ENCODE measurements around the gene KRTAP9-2. TPM values are rescaled to one million over a fixed set of nuclear protein-coding genes. Genes with fewer than 3 reads are reported as not detected.

KRTAP9-2 gene
- total RNA-seq, 4 donors from 2014 or later = not detected

- no peak overlapping the region for H3K27ac ChIP-seq
- H3K4me1 ChIP-seq = no peaks in the 10 kb centered on the region
- no peak for ATAC-seq
- no peaks in the 10 kb centered on the region for H3K36me3 ChIP-seq
- no peaks in the 10 kb centered on the region for H3K9me3 ChIP-seq
- intact Hi-C loops (cut with DNase I; ENCODE audit: low total_unique reads) (no loop called here), in situ Hi-C loops (cut with MboI; ENCODE audit: low sequenced_read_pairs in 4 of 4) (no loop called here)
- peaks cover 0 to 5% (median 4%) of the 10 kb centered on the region in 3 donors for H3K27me3 ChIP-seq
- TF ChIP-seq POLR2A (IDR thresholded peaks at IDR 0.05) (no peak), CTCF (IDR thresholded peaks at IDR 0.05 in 4 of 5, conservative IDR thresholded peaks at IDR 0.05 in 1 of 5) (no peak)
- no peak for DNase-seq
- no peak overlapping the region for H3K4me3 ChIP-seq
Observed at GRCh38 chr17:41212524-41213169, 13.8 kb upstream of the KRTAP9-2 start.

- H3K9me3 ChIP-seq = no peaks in the 10 kb centered on the region
- TF ChIP-seq CTCF (IDR thresholded peaks at IDR 0.05 in 4 of 5, conservative IDR thresholded peaks at IDR 0.05 in 1 of 5) (no peak), POLR2A (IDR thresholded peaks at IDR 0.05) (no peak)
- H3K4me3 ChIP-seq = no peak overlapping the region
- no peaks in the 10 kb centered on the region for H3K4me1 ChIP-seq
- H3K36me3 ChIP-seq = no peaks in the 10 kb centered on the region
- ATAC-seq = no peak
- no peak for DNase-seq
- H3K27me3 ChIP-seq = peaks cover 0 to 4% (median 3%) of the 10 kb centered on the region in 3 donors
- in situ Hi-C loops (cut with MboI; ENCODE audit: low sequenced_read_pairs in 4 of 4) (no loop called here), intact Hi-C loops (cut with DNase I; ENCODE audit: low total_unique reads) (no loop called here)
- H3K27ac ChIP-seq = no peak overlapping the region
Observed at GRCh38 chr17:41215681-41216080, 10.8 kb upstream of the KRTAP9-2 start.

- in situ Hi-C loops (cut with MboI; ENCODE audit: low sequenced_read_pairs in 4 of 4) (no loop called here), intact Hi-C loops (cut with DNase I; ENCODE audit: low total_unique reads) (no loop called here)
- H3K4me3 ChIP-seq = no peak overlapping the region
- TF ChIP-seq CTCF (IDR thresholded peaks at IDR 0.05 in 4 of 5, conservative IDR thresholded peaks at IDR 0.05 in 1 of 5) (no peak), POLR2A (IDR thresholded peaks at IDR 0.05) (no peak)
- H3K4me1 ChIP-seq = no peaks in the 10 kb centered on the region
- H3K9me3 ChIP-seq = no peaks in the 10 kb centered on the region
- H3K27ac ChIP-seq = no peak overlapping the region
- no peaks in the 10 kb centered on the region for H3K36me3 ChIP-seq
- ATAC-seq = no peak
- no peak for DNase-seq
- H3K27me3 ChIP-seq = peaks cover 0 to 3% (median 2%) of the 10 kb centered on the region in 3 donors
Observed at GRCh38 chr17:41223821-41224220, 2.6 kb upstream of the KRTAP9-2 start.

GRCh38 chr17:41226051-41226450 lies 397 bp upstream of the KRTAP9-2 start:
- Histone ChIP-seq H3K27me3 (peaks cover 0 to 4% (median 3%) of the 10 kb centered on the region in 3 donors), H3K9me3 (no peaks in the 10 kb centered on the region), H3K4me1 (no peaks in the 10 kb centered on the region), H3K36me3 (no peaks in the 10 kb centered on the region), H3K4me3 (no peak overlapping the region), H3K27ac (no peak overlapping the region)
- intact Hi-C loops (cut with DNase I; ENCODE audit: low total_unique reads) = no loop called here
- TF ChIP-seq CTCF (IDR thresholded peaks at IDR 0.05 in 4 of 5, conservative IDR thresholded peaks at IDR 0.05 in 1 of 5) (no peak), POLR2A (IDR thresholded peaks at IDR 0.05) (no peak)
- ATAC-seq (no peak), DNase-seq (no peak)
- in situ Hi-C loops (cut with MboI; ENCODE audit: low sequenced_read_pairs in 4 of 4) = no loop called here

- Histone ChIP-seq H3K4me1 (no peaks in the 10 kb centered on the region), H3K36me3 (no peaks in the 10 kb centered on the region), H3K27me3 (peaks cover 0 to 5% (median 4%) of the 10 kb centered on the region in 3 donors), H3K4me3 (no peak overlapping the region), H3K27ac (no peak overlapping the region), H3K9me3 (no peaks in the 10 kb centered on the region)
- in situ Hi-C loops (cut with MboI; ENCODE audit: low sequenced_read_pairs in 4 of 4) = no loop called here
- ATAC-seq (no peak), DNase-seq (no peak)
- intact Hi-C loops (cut with DNase I; ENCODE audit: low total_unique reads) = no loop called here
- TF ChIP-seq CTCF (IDR thresholded peaks at IDR 0.05 in 4 of 5, conservative IDR thresholded peaks at IDR 0.05 in 1 of 5) (no peak), POLR2A (IDR thresholded peaks at IDR 0.05) (no peak)
Observed at GRCh38 chr17:41230094-41230493, 3.6 kb downstream of the KRTAP9-2 start.

Data from gastrocnemius medialis (tissue), 4 donors.